Urinary bladder (tissue), 4 donors: ENCODE data around the gene ELMO2. TPM values are rescaled to one million over a fixed set of nuclear protein-coding genes. Genes with fewer than 3 reads are reported as not detected.

Experiments
- DNase-seq: peaks from one replicate; pipeline ENCODE4 v3.0.0-alpha.2; 2015; ENCODE audit errors: extremely low spot score
- H3K27ac ChIP-seq: one replicate; pipeline ENCODE4 v1.5.1; 2013; ENCODE audit warnings: low read depth, mild to moderate bottlenecking, moderate library complexity
- H3K36me3 ChIP-seq: one replicate; pipeline ENCODE4 v1.6.1; 2013; ENCODE audit warnings: mild to moderate bottlenecking, moderate library complexity; ENCODE audit not compliant: insufficient read depth
- H3K4me1 ChIP-seq: one replicate; pipeline ENCODE4 v1.6.1; 2013; ENCODE audit warnings: mild to moderate bottlenecking, moderate library complexity; ENCODE audit not compliant: insufficient read depth
- H3K4me3 ChIP-seq: one replicate; pipeline ENCODE4 v1.5.1; 2013; ENCODE audit warnings: low read depth, low read length
- WGBS: extraction: QIAGEN DNeasy Blood & Tissue Kit; methylation state at CpG from one replicate; pipeline ENCODE4 v1.1.7; 2013; 5-methylcytosine and 5-hydroxymethylcytosine counted together
- polyA plus RNA-seq: library from polyadenylated mRNA; stranded (reverse); fragments of 200-250 nt; gene quantifications from one replicate; pipeline ENCODE4 v1.2.3, GENCODE V29; 2013
- total RNA-seq: library from RNA; depleted of rRNA; stranded (reverse); fragments of >200 nt; gene quantifications from one replicate; pipeline ENCODE4 v1.2.3, GENCODE V29; 2014
- donor health status: healthy with polysubstance abuse.
- donor health status: healthy.

The ELMO2 gene
- total and polyA plus RNA-seq, 2 donors, result 31.2 to 41.6 TPM

- H3K27ac ChIP-seq, result no peak overlapping the region
- WGBS, result 85% methylated on average over 19 of the region's 19 CpGs
- no peaks in the 10 kb centered on the region for H3K4me1 ChIP-seq
These were observed 47.9 kb downstream of the ELMO2 start for GRCh38 chr20:46358346-46359058.

GRCh38 chr20:46357030-46357514 is 49.3 kb downstream of the ELMO2 start:
- no peak overlapping the region for H3K4me3 ChIP-seq
- WGBS, result 22% methylated on average over 13 of the region's 13 CpGs
- DNase-seq, result no peak
- H3K36me3 ChIP-seq, result no peaks in the 10 kb centered on the region
- H3K27ac ChIP-seq, result no peak overlapping the region
- H3K4me1 ChIP-seq, result no peaks in the 10 kb centered on the region

More at GRCh38 chr20:46358346-46359058, 47.9 kb downstream of the ELMO2 start:
- Histone ChIP-seq H3K36me3 (no peaks in the 10 kb centered on the region), H3K4me3 (no peak overlapping the region)
- no peak for DNase-seq

GRCh38 chr20:46356195-46357029 is 50.0 kb downstream of the ELMO2 start:
- DNase-seq, result no peak
- Histone ChIP-seq H3K4me3 (no peak overlapping the region), H3K27ac (no peak overlapping the region), H3K4me1 (no peaks in the 10 kb centered on the region), H3K36me3 (no peaks in the 10 kb centered on the region)
- 69% methylated on average over 23 of the region's 23 CpGs for WGBS

GRCh38 chr20:46355778-46356177 is 50.6 kb downstream of the ELMO2 start:
- Histone ChIP-seq H3K4me1 (no peaks in the 10 kb centered on the region), H3K4me3 (no peak overlapping the region), H3K36me3 (no peaks in the 10 kb centered on the region), H3K27ac (no peak overlapping the region)
- 80% methylated on average over 7 of the region's 7 CpGs for WGBS
- DNase-seq, result no peak

GRCh38 chr20:46354920-46355654 is 51.3 kb downstream of the ELMO2 start:
- no peak overlapping the region for H3K27ac ChIP-seq
- H3K4me1 ChIP-seq, result no peaks in the 10 kb centered on the region
- 92% methylated on average over 20 of the region's 20 CpGs for WGBS
- no peak overlapping the region for H3K4me3 ChIP-seq
- no peak for DNase-seq
- H3K36me3 ChIP-seq, result no peaks in the 10 kb centered on the region

- Histone ChIP-seq H3K27ac (no peak overlapping the region), H3K36me3 (no peaks in the 10 kb centered on the region), H3K4me1 (no peaks in the 10 kb centered on the region), H3K4me3 (no peak overlapping the region)
- WGBS, result 75% methylated on average over 4 of the region's 4 CpGs
- no peak for DNase-seq
These were observed 52.2 kb downstream of the ELMO2 start for GRCh38 chr20:46354207-46354555.

- no peak for DNase-seq
- Histone ChIP-seq H3K27ac (no peak overlapping the region), H3K36me3 (no peaks in the 10 kb centered on the region), H3K4me1 (no peaks in the 10 kb centered on the region), H3K4me3 (no peak overlapping the region)
- 50% methylated on average over 14 of the region's 14 CpGs for WGBS
These were observed 52.8 kb downstream of the ELMO2 start for GRCh38 chr20:46353500-46354206.

- WGBS, result 90% methylated on average over 18 of the region's 18 CpGs
- Histone ChIP-seq H3K27ac (no peak overlapping the region), H3K36me3 (no peaks in the 10 kb centered on the region), H3K4me1 (no peaks in the 10 kb centered on the region), H3K4me3 (no peak overlapping the region)
- DNase-seq, result no peak
These were observed 54.0 kb downstream of the ELMO2 start for GRCh38 chr20:46352370-46352938.

- Histone ChIP-seq H3K4me3 (no peak overlapping the region), H3K27ac (no peak overlapping the region), H3K4me1 (no peaks in the 10 kb centered on the region), H3K36me3 (no peaks in the 10 kb centered on the region)
- DNase-seq, result no peak
- WGBS, result 95% methylated on average over 7 of the region's 7 CpGs
These were observed 54.9 kb downstream of the ELMO2 start for GRCh38 chr20:46351357-46352058.

GRCh38 chr20:46350986-46351267 is 55.5 kb downstream of the ELMO2 start:
- H3K27ac ChIP-seq, result no peak overlapping the region
- WGBS, result 86% methylated on average over 8 of the region's 8 CpGs
- DNase-seq, result no peak

GRCh38 chr20:46350201-46350985 is 56.0 kb downstream of the ELMO2 start:
- H3K4me3 ChIP-seq, result no peak overlapping the region
- WGBS, result 57% methylated on average over 13 of the region's 13 CpGs
- no peaks in the 10 kb centered on the region for H3K36me3 ChIP-seq
- H3K4me1 ChIP-seq, result no peaks in the 10 kb centered on the region
- no peak overlapping the region for H3K27ac ChIP-seq
- no peak for DNase-seq

More at GRCh38 chr20:46350986-46351267, 55.5 kb downstream of the ELMO2 start:
- no peaks in the 10 kb centered on the region for H3K36me3 ChIP-seq
- no peaks in the 10 kb centered on the region for H3K4me1 ChIP-seq
- H3K4me3 ChIP-seq, result no peak overlapping the region

- no peaks in the 10 kb centered on the region for H3K36me3 ChIP-seq
- DNase-seq, result no peak
- 85% methylated on average over 4 of the region's 4 CpGs for WGBS
- no peak overlapping the region for H3K27ac ChIP-seq
- no peaks in the 10 kb centered on the region for H3K4me1 ChIP-seq
- no peak overlapping the region for H3K4me3 ChIP-seq
These were observed 56.7 kb downstream of the ELMO2 start for GRCh38 chr20:46349742-46350056.
